H1 (cell line): Measurements from ENCODE around the gene ARHGEF10L. TPM values are rescaled to one million over a fixed set of nuclear protein-coding genes. Genes with fewer than 3 reads are reported as not detected.

ENCODE experiments used
- CTCF ChIA-PET: fragments of 300-600 bp; sonication (Branson Sonifier 250); formaldehyde crosslinking; loops from one replicate; lab custom pipeline; 2021; ENCODE audit not compliant: partially characterized antibody; lab: Charles Lee
- POLR2A ChIA-PET: fragments of 300-600 bp; sonication (Branson Sonifier 250); formaldehyde crosslinking; loops from one replicate; lab custom pipeline; 2021; ENCODE audit warnings: inconsistent platforms; ENCODE audit not compliant: partially characterized antibody; lab: Charles Lee
- DNase-seq, 2 experiments: peaks; one replicate each; pipeline versions ENCODE4 v3.0.0 to v3.0.0-alpha.2; 2010 to 2022; ENCODE audit warnings: low spot score in 2 of 2, low read depth in 1 of 2, mixed read lengths in 1 of 2
- FAIRE-seq: peaks from 2 replicates; lab custom pipeline; 2011; peaks lifted over from hg19 to GRCh38; lab: Jason Lieb, UNC
- H2AFZ ChIP-seq: 2 replicates; pipeline ENCODE4 v1.8.1; 2012; ENCODE audit warnings: low read length, inconsistent platforms
- H2AK5ac ChIP-seq: 2 replicates; pipeline ENCODE4 v1.6.1; 2013; ENCODE audit warnings: low read depth, low read length
- H2BK120ac ChIP-seq: replicated peaks from 2 replicates; pipeline ENCODE3; 2013; ENCODE audit warnings: low read depth, low read length, inconsistent platforms
- H2BK12ac ChIP-seq: 2 replicates; pipeline ENCODE4 v1.6.1; 2013; ENCODE audit warnings: low read depth, low read length
- H2BK15ac ChIP-seq: 2 replicates; pipeline ENCODE4 v1.6.1; 2013; ENCODE audit warnings: low read length
- H2BK20ac ChIP-seq: 2 replicates; pipeline ENCODE4 v1.6.1; 2013; ENCODE audit warnings: low read length
- H2BK5ac ChIP-seq: 2 replicates; pipeline ENCODE4 v1.6.1; 2013; ENCODE audit warnings: low read depth, low read length
- H3K14ac ChIP-seq: 2 replicates; pipeline ENCODE4 v1.6.1; 2013; ENCODE audit warnings: inconsistent platforms; ENCODE audit not compliant: insufficient read length
- H3K18ac ChIP-seq: 2 replicates; pipeline ENCODE4 v1.6.1; 2013; ENCODE audit warnings: low read length; ENCODE audit errors: extremely low read depth
- H3K23ac ChIP-seq: 2 replicates; pipeline ENCODE4 v1.6.1; 2013; ENCODE audit warnings: inconsistent platforms; ENCODE audit not compliant: insufficient read length
- H3K23me2 ChIP-seq: 2 replicates; pipeline ENCODE4 v1.6.1; 2013; ENCODE audit warnings: low read depth, low read length
- H3K27ac ChIP-seq: 2 replicates; pipeline ENCODE4 v1.6.1; 2011; ENCODE audit warnings: low read depth, low read length, inconsistent platforms
- H3K27me3 ChIP-seq, 4 experiments: replicated peaks in 1 of 4; 1 replicate in 1 of 4; 2 replicates in 3 of 4; pipeline versions ENCODE4 v1.6.1 to v1.8.1; 2011 to 2013; ENCODE audit warnings: low read length in 3 of 4, mild to moderate bottlenecking in 3 of 4, inconsistent platforms in 2 of 4, mixed read lengths in 2 of 4, moderate library complexity in 1 of 4; ENCODE audit not compliant: control insufficient read depth in 3 of 4, insufficient read depth in 3 of 4; ENCODE audit errors: extremely low read depth in 1 of 4
- H3K36me3 ChIP-seq, 4 experiments: 2 replicates each; pipeline versions ENCODE4 v1.6.1 to v1.8.1; 2011 to 2013; ENCODE audit warnings: mild to moderate bottlenecking in 4 of 4, low read length in 3 of 4, moderate library complexity in 2 of 4, control low read depth in 1 of 4, inconsistent platforms in 1 of 4; ENCODE audit not compliant: insufficient read depth in 4 of 4, control insufficient read depth in 2 of 4
- H3K4ac ChIP-seq: replicated peaks from 2 replicates; pipeline ENCODE3; 2013; ENCODE audit warnings: low read length, low read depth, mixed read lengths, inconsistent platforms; ENCODE audit not compliant: insufficient read length
- H3K4me1 ChIP-seq, 4 experiments: replicated peaks in 1 of 4; 1 replicate in 1 of 4; 2 replicates in 3 of 4; pipeline versions ENCODE4 v1.6.1 to v1.8.1; 2011 to 2013; ENCODE audit warnings: low read length in 3 of 4, inconsistent platforms in 2 of 4, mixed read lengths in 1 of 4; ENCODE audit not compliant: insufficient read depth in 4 of 4, control insufficient read depth in 3 of 4
- H3K4me2 ChIP-seq, 2 experiments: 2 replicates each; pipeline versions ENCODE4 v1.6.1 to v1.8.1; 2011 to 2013; ENCODE audit warnings: low read depth in 2 of 2, low read length in 2 of 2, control low read depth in 1 of 2, inconsistent platforms in 1 of 2, mild to moderate bottlenecking in 1 of 2; ENCODE audit not compliant: insufficient read depth in 1 of 2
- H3K4me3 ChIP-seq, 4 experiments: fragments of 200-600, 300-600 bp in 1 of 4; sonication (generic), shearing (Covaris generic), sonication (Bioruptor Twin) in 1 of 4; 2 replicates each; pipeline versions ENCODE4 v1.5.1 to v1.8.1; 2011 to 2016; ENCODE audit warnings: low read length in 4 of 4, low read depth in 3 of 4, control low read depth in 2 of 4, inconsistent platforms in 2 of 4, mild to moderate bottlenecking in 2 of 4, mixed read lengths in 1 of 4, moderate library complexity in 1 of 4; ENCODE audit not compliant: insufficient read depth in 2 of 4; ENCODE audit errors: extremely low read depth in 1 of 4
- H3K56ac ChIP-seq: replicated peaks from 2 replicates; pipeline ENCODE3; 2013; ENCODE audit warnings: low read depth, mild to moderate bottlenecking, mixed read lengths, low read length, inconsistent platforms; ENCODE audit not compliant: insufficient read length
- H3K79me1 ChIP-seq: 2 replicates; pipeline ENCODE4 v1.6.1; 2013; ENCODE audit warnings: low read depth, low read length, control low read depth
- H3K79me2 ChIP-seq, 2 experiments: 2 replicates each; pipeline versions ENCODE4 v1.6.1 to v1.8.1; 2012 to 2013; ENCODE audit warnings: low read length in 2 of 2, mild to moderate bottlenecking in 2 of 2, inconsistent platforms in 1 of 2; ENCODE audit not compliant: insufficient read depth in 2 of 2, control insufficient read depth in 1 of 2
- H3K9ac ChIP-seq, 4 experiments: replicated peaks in 1 of 4; 1 replicate in 1 of 4; 2 replicates in 3 of 4; pipeline versions ENCODE4 v1.6.1 to v1.8.1; 2011 to 2013; ENCODE audit warnings: low read depth in 3 of 4, low read length in 3 of 4, control low read depth in 2 of 4, mild to moderate bottlenecking in 2 of 4, moderate library complexity in 2 of 4, inconsistent platforms in 1 of 4; ENCODE audit errors: extremely low read depth in 1 of 4
- H3K9me3 ChIP-seq, 2 experiments: 2 replicates each; pipeline versions ENCODE4 v1.6.1 to v1.8.1; 2012 to 2013; ENCODE audit warnings: mild to moderate bottlenecking in 2 of 2, moderate library complexity in 2 of 2, control low read depth in 1 of 2, inconsistent platforms in 1 of 2, low read depth in 1 of 2, low read length in 1 of 2, mixed read lengths in 1 of 2; ENCODE audit not compliant: insufficient read depth in 2 of 2
- H4K20me1 ChIP-seq, 2 experiments: replicated peaks in 1 of 2; 2 replicates each; pipeline versions ENCODE3 to v1.8.1; 2011 to 2013; ENCODE audit warnings: inconsistent platforms in 2 of 2, low read length in 2 of 2, mild to moderate bottlenecking in 1 of 2; ENCODE audit not compliant: insufficient read depth in 2 of 2, control insufficient read depth in 1 of 2
- H4K5ac ChIP-seq: 2 replicates; pipeline ENCODE4 v1.6.1; 2013; ENCODE audit warnings: low read length, low read depth, mixed read lengths, inconsistent platforms; ENCODE audit not compliant: insufficient read length
- H4K8ac ChIP-seq: 2 replicates; pipeline ENCODE4 v1.8.0; 2013; ENCODE audit warnings: mild to moderate bottlenecking, moderate library complexity, low read length, inconsistent platforms; ENCODE audit not compliant: insufficient read depth; ENCODE audit errors: extremely low read depth
- H4K91ac ChIP-seq: replicated peaks from 2 replicates; pipeline ENCODE3; 2013; ENCODE audit warnings: low read length, mixed read lengths, inconsistent platforms; ENCODE audit not compliant: insufficient read length
- BACH1 ChIP-seq: IDR thresholded peaks from 2 replicates; pipeline ENCODE4 v1.6.1; 2012; ENCODE audit warnings: low read length, improper control_type of control experiment
- EGR1 ChIP-seq: IDR thresholded peaks from 2 replicates; pipeline ENCODE4 v1.6.1; 2011; ENCODE audit warnings: low read depth, low read length, borderline replicate concordance
- NANOG ChIP-seq: IDR thresholded peaks from 2 replicates; pipeline ENCODE4 v1.6.1; 2011; ENCODE audit warnings: low read length, low read depth, mild to moderate bottlenecking, inconsistent platforms; ENCODE audit not compliant: insufficient read depth, poor library complexity, severe bottlenecking
- WGBS, 2 experiments: shearing (Covaris generic) in 1 of 2; methylation state at CpG; one replicate each; pipeline versions ENCODE4 v1.1.6 to v1.1.7; 2013 to 2015; ENCODE audit warnings: low lambda C conversion rate in 2 of 2, mixed read lengths in 2 of 2, inconsistent platforms in 1 of 2, low coverage in 1 of 2, missing lambda C conversion rate in 1 of 2; ENCODE audit not compliant: insufficient replicate concordance in 2 of 2, insufficient coverage in 1 of 2, insufficient read length in 1 of 2; ENCODE audit errors: extremely low coverage in 1 of 2, missing lambda C conversion rate in 1 of 2; 5-methylcytosine and 5-hydroxymethylcytosine counted together
- polyA plus RNA-seq, 7 experiments: library from polyadenylated mRNA; depleted of rRNA in 3 of 7; stranded (reverse) in 5 of 7; unstranded in 2 of 7; fragments of >200 nt in 5 of 7; fragments of 200-250 nt in 2 of 7; gene quantifications; 1 replicate in 5 of 7; 2 replicates in 1 of 7; 4 replicates in 1 of 7; pipeline versions ENCODE4 v1.2.1 to v1.2.3, GENCODE V29; 2011 to 2013; ENCODE audit warnings: missing spikeins in 2 of 7, mixed read lengths in 2 of 7
- total RNA-seq: library from RNA; stranded (reverse); fragmentation: NEBNext Ultra II Directional; extraction: Animal tissue kit (Norgen Biotek cat#: 25700); gene quantifications from 2 replicates; pipeline ENCODE4 v1.2.1, GENCODE V29; 2021

Gene ARHGEF10L
- total and polyA plus RNA-seq, 2 of the 8 experiments (the other 6 are each of a cell fraction or from before 2014, with no cell fraction given) = 33.6 to 39.6 TPM

DNA sequence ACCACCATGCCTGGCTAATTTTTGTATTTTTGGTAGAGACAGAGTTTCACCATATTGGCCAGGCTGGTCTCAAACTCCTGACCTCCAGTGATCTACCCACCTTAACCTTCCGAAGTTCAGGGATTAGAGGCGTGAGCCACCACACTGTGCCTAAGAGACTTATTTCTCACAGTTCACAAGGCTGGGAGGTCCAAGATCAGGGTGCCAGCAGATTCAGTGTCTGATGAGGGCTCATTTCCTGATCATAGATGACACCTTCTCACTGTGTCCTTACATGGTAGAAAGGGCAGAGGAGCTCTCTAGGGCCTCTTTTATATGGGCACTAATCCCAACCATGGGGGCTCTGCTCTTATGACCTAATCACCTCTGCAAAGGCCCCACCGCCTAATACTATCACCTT, 58.8 kb downstream of the ARHGEF10L start:
- WGBS, 2 experiments = 95% methylated on average over 3 of the region's 3 CpGs; no CpG with 5 or more reads in 1 of the 2 experiments
- H3K18ac ChIP-seq = no peak overlapping the region
- H2BK12ac ChIP-seq = no peak overlapping the region
- H3K36me3 ChIP-seq = no peaks in the 10 kb centered on the region; a peak in 2 of 8 replicates
- H3K9ac ChIP-seq = 0 out of 7 replicates have a peak overlapping the region, but pooled peaks of 1 of the 4 experiments have one; percentile 15
- H3K23me2 ChIP-seq = no peaks in the 10 kb centered on the region
- no peaks in the 10 kb centered on the region for H3K9me3 ChIP-seq
- no peaks in the 10 kb centered on the region for H3K27me3 ChIP-seq
- peaks cover 0 to 4% of the 10 kb centered on the region in 2 experiments; a peak in 1 of 4 replicates for H3K79me2 ChIP-seq
- no peak overlapping the region for H4K91ac ChIP-seq
- H2AK5ac ChIP-seq = no peak overlapping the region
- H3K23ac ChIP-seq = no peak overlapping the region
- H3K79me1 ChIP-seq = peaks cover 14% of the 10 kb centered on the region
- no peak overlapping the region for H2AFZ ChIP-seq
- no peak overlapping the region for H3K4ac ChIP-seq
- no peak overlapping the region for H3K27ac ChIP-seq
- no peak overlapping the region for H3K4me3 ChIP-seq
- no peak overlapping the region for H3K4me2 ChIP-seq
- H3K4me1 ChIP-seq = peaks cover 0 to 2% (median under 1%) of the 10 kb centered on the region in 4 experiments; a peak in 3 of 7 replicates
- no peaks in the 10 kb centered on the region for H4K20me1 ChIP-seq
- no peak overlapping the region for H2BK20ac ChIP-seq
- H2BK15ac ChIP-seq = no peak overlapping the region
- no peak overlapping the region for H3K14ac ChIP-seq
- no peak overlapping the region for H4K5ac ChIP-seq
- H3K56ac ChIP-seq = no peak overlapping the region
- H2BK120ac ChIP-seq = no peak overlapping the region
- H2BK5ac ChIP-seq = no peak overlapping the region
- ChIA-PET POLR2A (interaction anchor here (0.9 to 1.3 kb wide), 3 partner anchors 11 to 25 kb away, joined by 3 read pairs; no protein-coding TSS in a partner anchor), CTCF (interaction anchor here (0.9 to 86.2 kb wide), 5 partner anchors 8 to 103 kb away, joined by 4 to 1640 read pairs (median 39); no protein-coding TSS in a partner anchor)
- no peak for TF ChIP-seq NANOG
- TF ChIP-seq EGR1 = no peak
- TF ChIP-seq BACH1 = no peak
- DNase-seq = no peak
- no peak for FAIRE-seq
- no peak overlapping the region for H4K8ac ChIP-seq
